ENCODE results near the gene BCLAF1.

DNA sequence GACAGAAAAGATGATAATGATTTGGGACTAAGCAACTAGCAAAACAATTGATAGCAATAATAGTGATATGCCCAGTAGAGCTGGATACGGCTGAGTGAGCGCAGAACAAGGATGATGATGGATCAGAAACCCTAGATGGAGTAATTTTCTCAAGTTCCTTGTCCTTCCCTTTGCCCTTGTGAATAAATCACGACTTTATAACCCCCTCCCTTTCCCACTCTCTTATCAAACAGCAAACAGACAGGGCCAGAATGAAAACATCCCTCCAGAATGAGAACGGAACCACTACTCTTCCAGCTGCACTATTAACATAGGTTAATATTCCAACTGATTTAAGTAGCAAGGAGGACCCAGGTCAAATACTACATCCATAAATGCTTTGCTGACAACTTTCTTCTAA, 38.3 kb downstream of the BCLAF1 start:
- TF ChIP-seq POLR2A (IDR thresholded peaks at IDR 0.05; ENCODE audit: low read length): no peak
- TF ChIP-seq GATA1 (IDR thresholded peaks at IDR 0.05; ENCODE audit: low read depth, low read length): no peak
